ENCODE results near the gene SCAF1. TPM values are rescaled to one million over a fixed set of nuclear protein-coding genes. Genes with fewer than 3 reads are reported as not detected.

Gene SCAF1
- total RNA-seq, 3 donors from 2014 or later (not counting 1 experiment from before 2014, with no cell fraction given): 38.9 to 46.2 (median 44.9) TPM

- Histone ChIP-seq H3K4me3 (ENCODE audit: low read length) (no peak overlapping the region), H3K9me3 (ENCODE audit: control insufficient read depth, insufficient read depth, low read length) (no peaks in the 10 kb centered on the region), H3K27me3 (ENCODE audit: control insufficient read depth, insufficient read depth, low read length) (peaks cover 26% of the 10 kb centered on the region), H3K4me1 (ENCODE audit: control insufficient read depth, insufficient read depth, low read length) (peaks cover 27% of the 10 kb centered on the region), H3K27ac (ENCODE audit: low read length) (no peak overlapping the region), H3K36me3 (ENCODE audit: control insufficient read depth, insufficient read depth, low read length) (peaks cover 29% of the 10 kb centered on the region)
- 85% methylated on average over 8 of the region's 12 CpGs for WGBS (ENCODE audit: insufficient coverage)
- ATAC-seq (no peak), DNase-seq (no peak)
- no peaks in the 10 kb centered on the region for H3K36me3 Mint-ChIP-seq
- H3K27me3 Mint-ChIP-seq (ENCODE audit: low read depth in 2 of 2): peaks cover 17 to 20% of the 10 kb centered on the region in 2 donors
- peaks cover 15 to 38% of the 10 kb centered on the region in 2 donors for H3K4me1 Mint-ChIP-seq
- H3K27ac Mint-ChIP-seq: no peak overlapping the region
- H3K4me3 Mint-ChIP-seq: no peak overlapping the region
- intact Hi-C loops (cut with micrococcal nuclease): no loop called here
- H3K9me3 Mint-ChIP-seq: no peaks in the 10 kb centered on the region
- TF ChIP-seq CTCF (IDR thresholded peaks at IDR 0.05): no peak
Observed at GRCh38 chr19:49688531-49689132, 46.6 kb downstream of the SCAF1 start.

DNA sequence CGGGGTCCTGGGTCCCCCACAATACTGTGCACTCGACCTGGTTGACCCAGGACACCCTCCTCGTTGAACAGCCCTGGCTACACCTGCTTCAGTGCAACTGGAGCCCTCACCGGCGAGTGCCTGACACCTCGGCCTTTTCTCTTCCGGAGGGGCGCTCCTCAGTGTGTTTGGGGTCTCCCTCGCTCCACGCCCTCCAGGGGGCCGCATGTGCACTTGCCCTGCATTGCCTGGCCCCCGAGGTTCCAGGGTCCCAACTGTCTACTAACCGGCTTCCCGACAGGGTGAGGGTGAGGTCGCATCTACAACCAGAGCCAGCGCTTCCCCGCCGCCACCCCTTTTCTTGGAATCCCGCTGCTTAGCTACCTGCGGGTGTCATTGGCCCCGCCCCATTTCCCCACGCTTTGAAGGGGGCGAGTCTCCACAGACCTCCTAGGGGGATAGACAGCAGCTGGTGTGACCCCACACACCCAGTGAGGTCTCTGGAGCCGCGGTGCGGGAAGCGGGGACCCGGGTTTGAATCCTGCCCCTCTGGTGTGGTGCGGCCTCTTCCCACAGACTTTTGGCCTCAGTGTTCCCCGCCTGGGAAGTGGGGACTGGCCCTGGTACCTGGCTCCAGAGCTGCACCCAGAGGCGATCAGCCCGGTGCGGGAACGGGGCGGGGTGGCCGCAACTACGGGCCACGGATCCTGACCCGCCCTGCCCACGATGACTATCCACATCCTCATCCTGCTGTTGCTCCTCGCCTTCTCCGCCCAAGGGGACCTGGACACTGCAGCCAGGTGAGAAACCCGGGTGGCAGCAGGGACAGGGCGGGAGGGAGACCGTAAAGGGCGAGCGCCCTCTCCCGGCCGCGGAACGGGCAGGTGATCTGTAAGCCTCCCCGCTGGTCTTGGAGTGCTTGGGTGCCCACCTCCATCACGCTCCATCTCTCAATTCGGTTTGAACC, 47.4 kb downstream of the SCAF1 start, which contains the start of gene ADM5:
Gene ADM5, plus strand, starts transcription at position 462 of the 946 bp plus-strand sequence. Its CDS starts 244 bp downstream, at position 706.
- peaks cover 27% of the 10 kb centered on the region for H3K4me1 ChIP-seq (ENCODE audit: control insufficient read depth, insufficient read depth, low read length)
- Mint-ChIP-seq H3K4me3 (peak within 1 kb of the TSS; percentile 95), H3K9me3 (no peaks in the 10 kb centered on the region), H3K27ac (peak within 1 kb of the TSS; percentile 51 to 79), H3K4me1 (peaks cover 15 to 38% of the 10 kb centered on the region in 2 donors), H3K27me3 (ENCODE audit: low read depth in 2 of 2) (peaks cover 17 to 23% of the 10 kb centered on the region in 2 donors), H3K36me3 (no peaks in the 10 kb centered on the region)
- peak within 1 kb of the TSS; percentile 27 for H3K4me3 ChIP-seq (ENCODE audit: low read length)
- 51% methylated on average over 54 of the region's 54 CpGs for WGBS (ENCODE audit: insufficient coverage)
- peaks cover 26% of the 10 kb centered on the region for H3K27me3 ChIP-seq (ENCODE audit: control insufficient read depth, insufficient read depth, low read length)
- no peaks in the 10 kb centered on the region for H3K9me3 ChIP-seq (ENCODE audit: control insufficient read depth, insufficient read depth, low read length)
- TF ChIP-seq CTCF (IDR thresholded peaks at IDR 0.05): peak; percentile 55
- intact Hi-C loops (cut with micrococcal nuclease): no loop called here
- ATAC-seq (peak in 2 of 3 donors; percentile 51 to 63), DNase-seq (peak in 1 of 2 donors; percentile 64)
- no peak within 1 kb of the TSS for H3K27ac ChIP-seq (ENCODE audit: low read length)
- peaks cover 22% of the 10 kb centered on the region for H3K36me3 ChIP-seq (ENCODE audit: control insufficient read depth, insufficient read depth, low read length)

DNA sequence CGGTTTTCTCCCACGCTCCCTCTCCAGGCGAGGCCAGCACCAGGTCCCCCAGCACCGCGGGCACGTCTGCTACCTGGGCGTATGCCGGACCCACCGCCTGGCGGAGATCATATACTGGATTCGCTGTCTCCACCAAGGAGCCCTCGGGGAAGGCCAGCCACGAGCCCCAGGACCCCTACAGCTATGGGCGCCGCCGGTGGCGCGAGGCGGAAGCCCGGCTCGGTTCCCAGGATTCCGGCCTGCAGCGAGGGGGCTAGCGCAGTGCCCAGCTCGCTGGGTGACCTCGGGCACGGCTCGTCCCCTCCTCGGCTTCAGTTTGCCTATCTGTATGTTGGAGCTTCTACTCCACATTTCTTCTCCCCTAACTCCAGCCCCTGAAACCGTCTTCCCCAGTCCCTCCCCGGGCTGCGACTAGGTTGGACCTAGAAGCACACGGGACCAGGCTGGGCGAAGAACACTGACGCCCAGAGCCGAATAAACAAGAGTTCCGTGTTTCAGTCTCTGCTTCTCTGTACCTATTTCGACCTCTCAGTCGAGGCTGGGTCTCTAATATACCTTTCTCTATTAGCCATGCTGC, 48.2 kb downstream of the SCAF1 start:
- peak overlapping the region; percentile 95 for H3K4me3 Mint-ChIP-seq
- no peaks in the 10 kb centered on the region for H3K36me3 Mint-ChIP-seq
- Histone ChIP-seq H3K36me3 (ENCODE audit: control insufficient read depth, insufficient read depth, low read length) (peaks cover 15% of the 10 kb centered on the region), H3K27me3 (ENCODE audit: control insufficient read depth, insufficient read depth, low read length) (peaks cover 26% of the 10 kb centered on the region), H3K9me3 (ENCODE audit: control insufficient read depth, insufficient read depth, low read length) (no peaks in the 10 kb centered on the region), H3K4me1 (ENCODE audit: control insufficient read depth, insufficient read depth, low read length) (peaks cover 27% of the 10 kb centered on the region), H3K27ac (ENCODE audit: low read length) (no peak overlapping the region), H3K4me3 (ENCODE audit: low read length) (peak overlapping the region; percentile 27)
- peak in 1 of 2 donors; percentile 37 for DNase-seq
- H3K9me3 Mint-ChIP-seq: no peaks in the 10 kb centered on the region
- ATAC-seq: peak in 2 of 3 donors; percentile 9 to 27
- 28% methylated on average over 39 of the region's 39 CpGs for WGBS (ENCODE audit: insufficient coverage)
- TF ChIP-seq CTCF (IDR thresholded peaks at IDR 0.05): no peak
- peaks cover 17 to 27% of the 10 kb centered on the region in 2 donors for H3K27me3 Mint-ChIP-seq (ENCODE audit: low read depth in 2 of 2)
- H3K27ac Mint-ChIP-seq: peak overlapping the region; percentile 51 to 79
- intact Hi-C loops (cut with micrococcal nuclease): no loop called here
- H3K4me1 Mint-ChIP-seq: peaks cover 15 to 38% of the 10 kb centered on the region in 2 donors

All from natural killer cell (primary cell).